NOMO-1 treated with dmso at 0.1 percent for 144 hours (cell line): Measurements from ENCODE around the gene ZMYND11.

Source experiments
- DNase-seq: peaks from one replicate; lab custom pipeline; 2025; ENCODE audit not compliant: unreplicated experiment; lab: John Stamatoyannopoulos, UW

The ZMYND11 gene

GRCh38 chr10:191703-192518, 56.7 kb downstream of the ZMYND11 start:
- DNase-seq = no peak

- DNase-seq = no peak
These were observed 59.0 kb downstream of the ZMYND11 start for GRCh38 chr10:194281-194680.

DNA sequence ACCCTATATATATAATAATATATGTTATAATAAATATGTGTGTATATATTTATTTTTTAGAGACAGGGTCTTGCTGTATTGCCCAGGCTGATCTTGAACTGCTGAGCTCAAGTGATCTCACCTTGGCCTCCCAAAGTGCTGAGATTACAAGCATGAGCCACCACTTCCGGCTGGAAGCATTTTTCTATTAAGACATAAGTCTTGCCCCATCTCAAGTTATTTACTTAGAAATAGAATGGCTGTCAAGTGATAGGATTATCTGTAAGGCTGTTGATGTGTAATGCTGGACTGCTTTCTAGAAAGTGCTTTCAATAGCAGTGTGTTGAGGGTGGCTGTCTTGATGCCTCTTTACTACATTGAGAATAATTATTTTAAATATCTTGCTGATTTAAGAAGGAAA, 65.2 kb downstream of the ZMYND11 start:
- no peak for DNase-seq

DNA sequence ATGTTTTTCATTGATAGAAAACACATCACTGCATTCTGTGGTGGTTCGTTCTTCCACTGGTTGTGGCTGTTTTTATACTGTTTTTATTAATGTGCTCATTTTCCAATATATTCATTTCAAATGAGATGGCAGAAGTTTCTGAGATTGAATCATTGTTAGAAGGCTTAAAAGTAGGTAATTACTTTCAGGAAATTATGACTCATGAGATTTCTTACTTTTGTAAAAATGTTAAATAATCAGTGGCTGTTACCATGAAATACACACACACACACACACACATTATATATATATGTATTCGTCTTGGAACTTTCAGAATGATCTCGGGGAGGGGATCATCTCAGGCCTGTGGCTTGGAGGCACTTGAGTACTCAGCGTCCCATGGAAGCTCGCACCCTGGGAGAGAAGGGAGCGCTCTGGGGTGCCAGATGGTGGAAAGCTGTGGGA, 66.1 kb downstream of the ZMYND11 start:
- no peak for DNase-seq

- DNase-seq = no peak
These were observed 73.4 kb downstream of the ZMYND11 start for GRCh38 chr10:208616-209015.

GRCh38 chr10:209357-209756, 74.1 kb downstream of the ZMYND11 start:
- no peak for DNase-seq

- DNase-seq = no peak
These were observed 75.0 kb downstream of the ZMYND11 start for GRCh38 chr10:210297-210696.

- no peak for DNase-seq
These were observed 80.2 kb downstream of the ZMYND11 start for GRCh38 chr10:215444-215843.

DNA sequence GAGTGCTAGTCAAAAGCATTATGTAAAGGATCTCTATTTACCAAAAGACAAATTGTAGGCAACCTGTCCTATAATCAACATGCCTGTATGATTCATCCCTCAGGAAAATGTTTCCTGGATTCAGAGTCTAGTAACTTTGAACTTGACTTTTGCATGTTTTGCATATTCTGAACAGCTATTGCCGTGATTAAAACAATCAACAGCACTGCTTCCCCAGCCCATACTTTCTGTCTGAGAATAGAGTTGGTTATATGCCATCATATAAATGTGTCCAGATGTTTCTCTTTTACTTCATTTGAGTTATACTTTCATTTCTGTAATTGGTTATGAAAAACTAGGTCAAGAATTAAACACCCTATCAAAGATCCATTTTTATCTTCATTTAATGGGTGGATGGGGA, 83.5 kb downstream of the ZMYND11 start:
- no peak for DNase-seq

DNA sequence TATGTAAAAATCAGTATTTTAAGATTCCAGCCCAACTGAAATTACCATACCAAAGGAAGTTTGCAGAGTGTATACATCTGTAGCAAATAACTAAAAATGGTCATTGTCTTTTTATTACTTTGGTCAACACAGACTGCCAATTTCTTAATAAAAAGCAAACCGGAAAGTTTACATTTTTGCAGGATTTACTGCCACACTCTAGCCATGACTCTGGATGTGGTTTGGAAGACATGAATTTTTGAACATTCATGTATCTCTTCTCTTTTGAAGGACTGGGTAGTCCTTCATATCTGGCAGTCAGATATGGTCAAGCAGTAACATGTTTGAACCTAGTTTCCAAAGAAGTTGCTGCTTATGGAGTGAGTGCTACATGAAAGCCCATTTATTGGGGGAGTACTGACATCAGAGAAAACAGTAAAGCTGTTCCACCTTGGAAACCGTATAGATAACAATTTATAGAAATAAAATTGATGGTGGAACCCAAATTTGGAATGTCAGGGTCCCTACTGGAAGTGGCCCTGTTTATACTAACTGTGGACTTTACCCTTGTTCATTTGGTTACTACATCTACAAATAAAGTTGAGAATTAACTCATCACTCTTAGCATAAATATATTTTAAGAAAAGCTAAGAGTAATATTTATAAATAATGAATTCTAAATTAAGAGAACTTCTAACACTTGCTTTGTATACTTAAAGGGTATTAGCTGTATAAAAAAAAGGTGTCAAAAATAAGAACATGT, 84.6 kb downstream of the ZMYND11 start:
- DNase-seq = no peak

GRCh38 chr10:224571-224970, 89.3 kb downstream of the ZMYND11 start:
- no peak for DNase-seq

DNA sequence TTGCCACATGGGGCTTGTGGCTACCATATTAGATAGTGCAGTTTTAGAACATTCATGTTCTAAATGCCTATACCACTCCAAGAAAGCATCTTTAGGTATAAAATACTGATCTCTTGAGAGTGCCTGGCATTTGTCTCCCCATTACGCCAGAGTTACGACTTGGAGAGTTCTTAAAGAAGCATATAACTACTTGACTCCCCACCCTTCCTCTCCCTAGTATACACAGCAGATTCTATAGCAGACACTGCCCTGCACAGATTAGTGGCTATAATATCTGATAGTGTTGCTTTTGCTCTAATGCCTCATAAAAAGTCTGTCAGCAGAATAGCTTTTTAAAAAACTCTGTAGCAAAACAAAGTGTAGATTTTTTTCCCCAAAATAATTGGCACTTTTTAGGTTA, 90.8 kb downstream of the ZMYND11 start:
- no peak for DNase-seq

- no peak for DNase-seq
These were observed 91.8 kb downstream of the ZMYND11 start for GRCh38 chr10:227014-227413.

- no peak for DNase-seq
These were observed 93.1 kb downstream of the ZMYND11 start for GRCh38 chr10:228366-228765.

- no peak for DNase-seq
These were observed 95.5 kb downstream of the ZMYND11 start for GRCh38 chr10:230758-231157.

- no peak for DNase-seq
These were observed 96.8 kb downstream of the ZMYND11 start for GRCh38 chr10:232061-232460.

GRCh38 chr10:232878-233277, 97.6 kb downstream of the ZMYND11 start:
- DNase-seq = no peak

DNA sequence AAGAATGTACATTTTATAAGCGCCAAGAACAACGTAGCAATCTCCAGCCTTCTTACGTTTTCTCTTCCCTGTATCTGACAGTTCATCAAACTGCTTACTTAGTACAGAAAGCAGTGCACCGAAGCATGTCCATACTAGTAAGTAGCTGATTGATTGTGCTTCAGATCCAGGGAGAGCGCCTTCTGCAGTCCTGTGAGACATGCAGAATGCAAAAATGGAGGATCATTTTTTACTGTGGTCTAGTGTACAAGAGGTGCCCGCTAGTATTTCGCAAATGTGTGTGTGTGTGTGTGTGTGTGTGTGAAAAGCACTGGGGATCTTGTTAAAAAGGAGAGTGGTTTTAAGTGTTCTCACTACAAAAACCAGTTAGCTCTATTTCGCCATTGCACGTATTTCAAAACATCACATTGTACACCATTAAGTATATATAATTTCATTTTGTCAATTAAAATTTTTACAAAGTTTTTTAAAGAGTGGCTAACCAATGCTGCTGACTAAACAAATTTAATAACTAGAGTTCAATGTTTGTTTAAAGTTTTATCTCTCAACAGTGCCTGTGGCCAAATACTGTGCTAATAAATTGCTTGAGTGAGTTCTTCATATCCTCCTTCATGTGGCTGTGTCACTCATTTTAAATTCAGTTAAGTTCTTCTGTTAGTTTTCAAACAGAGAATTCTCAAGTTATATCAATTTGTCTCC, 99.6 kb downstream of the ZMYND11 start:
- DNase-seq = no peak

GRCh38 chr10:235915-236314, 100.7 kb downstream of the ZMYND11 start:
- no peak for DNase-seq

DNA sequence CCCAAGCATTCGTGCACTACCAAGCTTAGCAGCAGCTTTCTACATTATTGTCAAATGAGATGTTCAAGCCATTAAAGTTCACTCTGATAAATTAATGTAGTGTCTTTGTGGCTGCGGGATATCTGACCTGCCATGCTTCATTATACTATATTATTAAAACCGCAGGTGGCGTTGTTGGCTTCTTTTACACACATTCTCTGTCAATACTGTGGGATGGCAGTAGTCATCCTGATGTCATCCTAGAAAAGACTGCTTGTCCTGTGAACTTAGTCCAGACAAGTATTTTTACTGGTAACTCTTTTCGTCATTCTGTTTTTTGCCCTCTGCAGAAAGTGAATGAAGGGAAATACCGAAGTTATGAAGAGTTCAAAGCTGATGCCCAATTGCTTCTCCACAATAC, 103.9 kb downstream of the ZMYND11 start:
- DNase-seq = no peak

DNA sequence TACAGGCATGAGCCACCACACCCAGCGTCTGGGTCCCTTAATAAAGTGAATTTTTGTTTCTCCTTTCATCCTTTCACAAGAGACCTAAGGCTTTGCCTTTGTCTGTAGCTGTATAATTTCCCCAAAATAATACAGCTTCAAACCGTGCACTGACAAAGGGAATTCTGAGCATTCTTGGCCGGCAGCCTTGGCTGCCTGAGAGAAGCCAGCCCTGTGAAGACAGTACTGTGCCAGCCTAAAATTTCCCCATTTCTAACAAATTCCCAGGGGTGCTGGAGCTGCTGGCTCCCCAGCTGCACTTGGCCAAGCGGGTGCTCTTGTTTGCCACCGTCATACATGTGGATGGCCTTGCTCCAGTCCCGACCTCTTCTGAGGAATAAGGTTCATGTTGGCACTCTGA, 106.2 kb downstream of the ZMYND11 start:
- DNase-seq = no peak
